Measurements from ENCODE around the gene EDC3. TPM values are rescaled to one million over a fixed set of nuclear protein-coding genes. Genes with fewer than 3 reads are reported as not detected.

Gene EDC3
- total and polyA plus RNA-seq, 11 donors = 7.3 to 23.0 (median 16.5) TPM

GRCh38 chr15:74585191-74585590 lies 110.6 kb downstream of the EDC3 start:
- intact Hi-C loops (cut with DNase I) = no loop called here
- ATAC-seq (no peak), DNase-seq (no peak)
- no peak overlapping the region for H3K4me3 ChIP-seq
- H3K9me3 ChIP-seq = no peaks in the 10 kb centered on the region
- H3K36me3 ChIP-seq = peaks cover 0 to 17% (median 2%) of the 10 kb centered on the region in 9 donors
- H3K27ac ChIP-seq = no peak overlapping the region
- WGBS, 4 donors = 31 to 40% (median 34%) methylated on average over 3 of the region's 3 CpGs
- H3K27me3 ChIP-seq = no peaks in the 10 kb centered on the region
- H3K4me1 ChIP-seq = peaks cover 0 to 23% (median 6%) of the 10 kb centered on the region in 12 donors
- TF ChIP-seq POLR2A (IDR thresholded peaks at IDR 0.05) = no peak
- TF ChIP-seq, protein P1, sequence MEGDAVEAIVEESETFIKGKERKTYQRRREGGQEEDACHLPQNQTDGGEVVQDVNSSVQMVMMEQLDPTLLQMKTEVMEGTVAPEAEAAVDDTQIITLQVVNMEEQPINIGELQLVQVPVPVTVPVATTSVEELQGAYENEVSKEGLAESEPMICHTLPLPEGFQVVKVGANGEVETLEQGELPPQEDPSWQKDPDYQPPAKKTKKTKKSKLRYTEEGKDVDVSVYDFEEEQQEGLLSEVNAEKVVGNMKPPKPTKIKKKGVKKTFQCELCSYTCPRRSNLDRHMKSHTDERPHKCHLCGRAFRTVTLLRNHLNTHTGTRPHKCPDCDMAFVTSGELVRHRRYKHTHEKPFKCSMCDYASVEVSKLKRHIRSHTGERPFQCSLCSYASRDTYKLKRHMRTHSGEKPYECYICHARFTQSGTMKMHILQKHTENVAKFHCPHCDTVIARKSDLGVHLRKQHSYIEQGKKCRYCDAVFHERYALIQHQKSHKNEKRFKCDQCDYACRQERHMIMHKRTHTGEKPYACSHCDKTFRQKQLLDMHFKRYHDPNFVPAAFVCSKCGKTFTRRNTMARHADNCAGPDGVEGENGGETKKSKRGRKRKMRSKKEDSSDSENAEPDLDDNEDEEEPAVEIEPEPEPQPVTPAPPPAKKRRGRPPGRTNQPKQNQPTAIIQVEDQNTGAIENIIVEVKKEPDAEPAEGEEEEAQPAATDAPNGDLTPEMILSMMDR (IDR thresholded peaks at IDR 0.05) = no peak

DNA sequence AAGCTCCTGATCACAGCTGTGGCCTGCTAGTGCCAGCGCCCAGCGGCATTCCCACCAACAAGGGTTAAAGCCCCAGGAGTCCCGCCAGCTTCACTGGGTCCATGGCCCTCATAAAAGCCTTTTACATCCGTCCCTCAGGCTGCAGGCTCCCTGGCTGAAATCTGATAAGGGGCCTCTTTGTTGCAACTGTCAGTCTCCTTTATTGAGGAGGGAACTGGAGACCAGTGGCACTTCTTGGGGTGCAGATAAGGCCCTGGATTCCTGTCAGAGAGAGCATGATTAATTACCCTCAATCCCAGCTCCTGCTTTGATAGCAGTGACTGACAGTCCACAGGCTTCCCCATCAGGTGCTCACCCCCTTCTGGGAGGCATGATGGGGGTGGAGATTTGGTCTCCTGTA lies 111.0 kb downstream of the EDC3 start:
- Histone ChIP-seq H3K9me3 (no peaks in the 10 kb centered on the region), H3K36me3 (peaks cover 0 to 17% (median 0%) of the 10 kb centered on the region in 9 donors), H3K4me1 (peaks cover 0 to 19% (median 6%) of the 10 kb centered on the region in 12 donors), H3K27ac (no peak overlapping the region), H3K4me3 (no peak overlapping the region), H3K27me3 (no peaks in the 10 kb centered on the region)
- intact Hi-C loops (cut with DNase I) = no loop called here
- TF ChIP-seq, protein P1 (IDR thresholded peaks at IDR 0.05) = no peak
- TF ChIP-seq POLR2A (IDR thresholded peaks at IDR 0.05) = no peak
- 81 to 85% (median 82%) methylated on average over 4 of the region's 4 CpGs for WGBS, 4 donors
- ATAC-seq = no peak
- DNase-seq = no peak

GRCh38 chr15:74584204-74584603 lies 111.6 kb downstream of the EDC3 start:
- peaks cover 0 to 18% (median 6%) of the 10 kb centered on the region in 12 donors for H3K4me1 ChIP-seq
- DNase-seq = no peak
- peaks cover 0 to 20% (median 0%) of the 10 kb centered on the region in 9 donors for H3K36me3 ChIP-seq
- no peak overlapping the region for H3K4me3 ChIP-seq
- no peaks in the 10 kb centered on the region for H3K27me3 ChIP-seq
- ATAC-seq = no peak
- TF ChIP-seq, protein P1 (IDR thresholded peaks at IDR 0.05) = no peak
- no peak for TF ChIP-seq POLR2A (IDR thresholded peaks at IDR 0.05)
- intact Hi-C loops (cut with DNase I) = no loop called here
- H3K9me3 ChIP-seq = no peaks in the 10 kb centered on the region
- H3K27ac ChIP-seq = no peak overlapping the region
- WGBS, 4 donors = 82 to 90% (median 87%) methylated on average over 2 of the region's 2 CpGs

Other genes with a start within 250 kb of the EDC3 start
- gene UBL7, start 234.9 kb downstream of the EDC3 start, total RNA-seq = 100 to 1,000 TPM in 1 of 9 donors, 10 to 100 TPM in 8; 40.6 to 102 (median 54.5) TPM
- 10 to 100 TPM; 45.4 to 45.5 TPM for gene UBL7, start 234.9 kb downstream of the EDC3 start, polyA plus RNA-seq
- gene ARID3B, start 154.8 kb downstream of the EDC3 start, total RNA-seq = 1 to 10 TPM; 1.3 to 4.3 (median 2.6) TPM
- gene ARID3B, start 154.8 kb downstream of the EDC3 start, polyA plus RNA-seq = 1 to 10 TPM; 1.9 to 2.1 TPM
- gene CLK3, start 80.2 kb downstream of the EDC3 start, total RNA-seq = 10 to 100 TPM; 32.8 to 75.9 (median 49.9) TPM
- gene CLK3, start 80.2 kb downstream of the EDC3 start, polyA plus RNA-seq = 10 to 100 TPM; 31.0 to 43.5 TPM
- under 1 TPM in 6 of 9 donors, not detected in 3; 0.16 to 0.91 (median 0.34) TPM for gene CYP1A1, start 29.5 kb upstream of the EDC3 start, total RNA-seq
- under 1 TPM; 0.08 to 0.38 TPM for gene CYP1A1, start 29.5 kb upstream of the EDC3 start, polyA plus RNA-seq
- gene CYP1A2, start 52.8 kb upstream of the EDC3 start, total RNA-seq = not detected
- gene CYP1A2, start 52.8 kb upstream of the EDC3 start, polyA plus RNA-seq = not detected
- gene CSK, start 86.1 kb upstream of the EDC3 start, total RNA-seq = 10 to 100 TPM; 19.1 to 66.7 (median 28.4) TPM
- gene CSK, start 86.1 kb upstream of the EDC3 start, polyA plus RNA-seq = 10 to 100 TPM; 23.9 to 24.7 TPM
- gene LMAN1L, start 116.8 kb upstream of the EDC3 start, total RNA-seq = 10 to 100 TPM in 2 of 9 donors, 1 to 10 TPM in 5, under 1 TPM in 2; 0.19 to 16.3 (median 7.8) TPM
- 1 to 10 TPM in 1 of 2 donors, not detected in 1; 5.8 TPM for gene LMAN1L, start 116.8 kb upstream of the EDC3 start, polyA plus RNA-seq
- 1 to 10 TPM in 5 of 9 donors, under 1 TPM in 1, not detected in 3; 0.14 to 3.3 (median 2.0) TPM for gene CPLX3, start 130.6 kb upstream of the EDC3 start, total RNA-seq
- gene CPLX3, start 130.6 kb upstream of the EDC3 start, polyA plus RNA-seq = 1 to 10 TPM in 1 of 2 donors, under 1 TPM in 1; 0.06 to 1.5 TPM
- gene ULK3, start 147.1 kb upstream of the EDC3 start, total RNA-seq = 10 to 100 TPM; 22.6 to 39.3 (median 29.5) TPM
- gene ULK3, start 147.1 kb upstream of the EDC3 start, polyA plus RNA-seq = 10 to 100 TPM; 28.0 to 29.3 TPM
- gene SCAMP2, start 177.3 kb upstream of the EDC3 start, total RNA-seq = 10 to 100 TPM; 34.9 to 84.8 (median 46.0) TPM
- gene SCAMP2, start 177.3 kb upstream of the EDC3 start, polyA plus RNA-seq = 10 to 100 TPM; 25.1 to 90.5 TPM
- gene MPI, start 194.0 kb upstream of the EDC3 start, total RNA-seq = 10 to 100 TPM; 22.4 to 85.7 (median 59.3) TPM
- 10 to 100 TPM; 28.9 to 44.2 TPM for gene MPI, start 194.0 kb upstream of the EDC3 start, polyA plus RNA-seq
- 100 to 1,000 TPM in 3 of 9 donors, 10 to 100 TPM in 6; 37.0 to 110 (median 88.8) TPM for gene FAM219B, start 210.8 kb upstream of the EDC3 start, total RNA-seq
- 10 to 100 TPM; 31.3 to 39.0 TPM for gene FAM219B, start 210.8 kb upstream of the EDC3 start, polyA plus RNA-seq
- 1,000 to 10,000 TPM in 5 of 9 donors, 100 to 1,000 TPM in 4; 754 to 1,537 (median 1,120) TPM for gene COX5A, start 242.0 kb upstream of the EDC3 start, total RNA-seq
- 1,000 to 10,000 TPM; 1,480 to 2,918 TPM for gene COX5A, start 242.0 kb upstream of the EDC3 start, polyA plus RNA-seq

All from heart left ventricle (tissue), 16 donors.